HepG2 (cell line): ENCODE results near the gene SLC6A4. TPM values are rescaled to one million over a fixed set of nuclear protein-coding genes. Genes with fewer than 3 reads are reported as not detected.
A peak's percentile ranks its signal among the peaks of the same experiment; 100 is the strongest.

Source experiments
- ATAC-seq: fragments of 200-7000 bp; cut with Tn5 transposase; 3 replicates; pipeline ENCODE4 v1.9.1; 2020; ENCODE audit warnings: mild to moderate bottlenecking, moderate library complexity
- BruUV-seq: library from RNA; stranded (reverse); fragments of 400-500 nt; replicated peaks from 2 replicates; lab custom pipeline; 2021; lab: Mats Ljungman, UMichigan
- CTCF ChIA-PET: fragments of 300-600 bp; formaldehyde crosslinking; extraction: SDS; loops from one replicate; lab custom pipeline; 2021; ENCODE audit warnings: low total read pairs, inconsistent platforms, low intra/inter-chr PET ratio; lab: Yijun Ruan, JAX
- POLR2A ChIA-PET: fragments of 350-600 bp; sonication (Branson Sonifier 250); formaldehyde crosslinking; loops from one replicate; lab custom pipeline; 2020; ENCODE audit warnings: antibody characterized with exemption, inconsistent platforms; lab: Yijun Ruan, JAX
- DNase-seq: peaks from one replicate; pipeline ENCODE4 v3.0.0-alpha.2; 2015; ENCODE audit warnings: low spot score
- FAIRE-seq: peaks from 3 replicates; lab custom pipeline; 2011; peaks lifted over from hg19 to GRCh38; lab: Jason Lieb, UNC
- H2AFZ ChIP-seq: one replicate; pipeline ENCODE4 v1.6.1; 2011; ENCODE audit warnings: low read length, inconsistent platforms
- H3K27ac ChIP-seq: fragments of 300-600 bp; 3 replicates; pipeline ENCODE4 v1.8.0; 2011; ENCODE audit warnings: mixed run types, mild to moderate bottlenecking, mixed read lengths, low read length, inconsistent platforms; ENCODE audit not compliant: insufficient read depth; ENCODE audit errors: extremely low read length
- H3K27me3 ChIP-seq, 2 experiments: fragments of 200-600 bp in 1 of 2; 2 replicates in 1 of 2; 3 replicates in 1 of 2; pipeline versions ENCODE4 v1.6.0 to v1.8.0; 2011; ENCODE audit warnings: low read length in 2 of 2, mild to moderate bottlenecking in 2 of 2, moderate library complexity in 2 of 2, inconsistent platforms in 1 of 2; ENCODE audit not compliant: insufficient read depth in 2 of 2, control insufficient read depth in 1 of 2
- H3K36me3 ChIP-seq, 2 experiments: fragments of 200-600 bp in 1 of 2; replicated peaks in 1 of 2; 2 replicates in 1 of 2; 3 replicates in 1 of 2; pipeline versions ENCODE4 v1.5.1 to v1.8.0; 2011; ENCODE audit warnings: low read length in 2 of 2, inconsistent platforms in 1 of 2; ENCODE audit not compliant: insufficient read depth in 2 of 2, control insufficient read depth in 1 of 2
- H3K4me1 ChIP-seq: 2 replicates; pipeline ENCODE4 v1.5.1; 2012; ENCODE audit warnings: low read length, inconsistent platforms; ENCODE audit not compliant: insufficient read depth
- H3K4me2 ChIP-seq: 2 replicates; pipeline ENCODE4 v1.6.0; 2011; ENCODE audit warnings: low read depth, low read length, inconsistent platforms
- H3K4me3 ChIP-seq, 3 experiments: fragments of 200-600 bp in 1 of 3; sonication (generic), shearing (Covaris generic) in 1 of 3; replicated peaks in 1 of 3; 2 replicates each; pipeline ENCODE4 v1.5.1; 2011 to 2016; ENCODE audit warnings: low read length in 3 of 3, inconsistent platforms in 2 of 3, low read depth in 2 of 3, mild to moderate bottlenecking in 2 of 3, control low read depth in 1 of 3, mixed read lengths in 1 of 3; ENCODE audit not compliant: insufficient read depth in 1 of 3
- H3K79me2 ChIP-seq: one replicate; pipeline ENCODE4 v1.6.1; 2011; ENCODE audit warnings: low read length, inconsistent platforms; ENCODE audit not compliant: insufficient read depth
- H3K9ac ChIP-seq: 2 replicates; pipeline ENCODE4 v1.6.0; 2011; ENCODE audit warnings: mild to moderate bottlenecking, low read depth, low read length, inconsistent platforms; ENCODE audit not compliant: insufficient read depth
- H3K9me3 ChIP-seq: 2 replicates; pipeline ENCODE4 v1.5.1; 2012; ENCODE audit warnings: mild to moderate bottlenecking, low read length
- H4K20me1 ChIP-seq: 2 replicates; pipeline ENCODE4 v1.6.0; 2011; ENCODE audit warnings: inconsistent platforms, mild to moderate bottlenecking, low read length, moderate library complexity; ENCODE audit not compliant: insufficient read depth
- AFF4 ChIP-seq: sonication (generic); formaldehyde crosslinking; IDR thresholded peaks from 2 replicates; pipeline ENCODE4 v1.4.0; 2020; ENCODE audit warnings: missing genetic modification reagents
- ATM ChIP-seq: fragments of 450-650 bp; IDR thresholded peaks from 2 replicates; pipeline ENCODE4 v1.7.1; 2017; ENCODE audit warnings: mild to moderate bottlenecking, borderline replicate concordance
- CBFB ChIP-seq: sonication (generic); formaldehyde crosslinking; IDR thresholded peaks from 2 replicates; pipeline ENCODE4 v1.4.0; 2020; ENCODE audit warnings: missing genetic modification reagents
- DDIT3 ChIP-seq: sonication (generic); formaldehyde crosslinking; IDR thresholded peaks from 2 replicates; pipeline ENCODE4 v1.4.0; 2020; ENCODE audit warnings: mild to moderate bottlenecking, missing genetic modification reagents
- FOXA3 ChIP-seq: IDR thresholded peaks from 2 replicates; pipeline ENCODE4 v1.6.1; 2016; ENCODE audit warnings: missing genetic modification reagents, missing compliant biosample characterization
- GATAD2A ChIP-seq: IDR thresholded peaks from 2 replicates; pipeline ENCODE4 v1.6.1; 2016
- ISL2 ChIP-seq: sonication (generic); formaldehyde crosslinking; IDR thresholded peaks from 2 replicates; pipeline ENCODE4 v1.5.0; 2020; ENCODE audit warnings: missing genetic modification reagents
- SIX4 ChIP-seq: sonication (generic); formaldehyde crosslinking; IDR thresholded peaks from 2 replicates; pipeline ENCODE4 v1.4.0; 2020; ENCODE audit warnings: missing genetic modification reagents
- SMAD9 ChIP-seq: sonication (generic); formaldehyde crosslinking; IDR thresholded peaks from 2 replicates; pipeline ENCODE4 v1.5.1; 2020; ENCODE audit warnings: mild to moderate bottlenecking, missing genetic modification reagents
- SOX13 ChIP-seq, 3 experiments: fragments of 450-650 bp in 1 of 3; sonication (generic) in 1 of 3; formaldehyde crosslinking in 1 of 3; IDR thresholded peaks in 2 of 3; conservative IDR thresholded peaks in 1 of 3; 2 replicates each; pipeline versions ENCODE4 v1.5.0 to v1.6.1; 2016 to 2020; ENCODE audit warnings: antibody characterized with exemption in 1 of 3, mild to moderate bottlenecking in 1 of 3, missing compliant biosample characterization in 1 of 3, missing genetic modification reagents in 1 of 3, moderate library complexity in 1 of 3
- SRSF9 ChIP-seq: fragments of 200-400 bp; formaldehyde crosslinking; IDR thresholded peaks from 2 replicates; pipeline ENCODE4 v1.6.1; 2018; ENCODE audit warnings: borderline replicate concordance, mild to moderate bottlenecking, low read depth, low read length; ENCODE audit not compliant: insufficient read depth, poor library complexity, severe bottlenecking
- TEAD2 ChIP-seq: sonication (generic); formaldehyde crosslinking; IDR thresholded peaks from 2 replicates; pipeline ENCODE4 v1.9.0; 2021; ENCODE audit warnings: missing genetic modification reagents
- ZMYM2 ChIP-seq: sonication (generic); formaldehyde crosslinking; IDR thresholded peaks from 2 replicates; pipeline ENCODE4 v1.8.0; 2022; ENCODE audit warnings: mild to moderate bottlenecking, missing genetic modification reagents
- ZNF550 ChIP-seq: sonication (generic); formaldehyde crosslinking; IDR thresholded peaks from 2 replicates; pipeline ENCODE4 v1.4.0; 2020; ENCODE audit warnings: mild to moderate bottlenecking, missing genetic modification reagents, borderline replicate concordance
- ZNF567 ChIP-seq: sonication (generic); formaldehyde crosslinking; IDR thresholded peaks from 2 replicates; pipeline ENCODE4 v1.8.1; 2023; ENCODE audit warnings: mild to moderate bottlenecking, missing genetic modification reagents, borderline replicate concordance
- ZNF878 ChIP-seq: sonication (generic); formaldehyde crosslinking; IDR thresholded peaks from 2 replicates; pipeline ENCODE4 v1.8.1; 2023; ENCODE audit warnings: mild to moderate bottlenecking, missing genetic modification reagents, moderate library complexity
- WGBS: methylation state at CpG from one replicate; pipeline ENCODE4 v1.1.6; 2017; ENCODE audit warnings: low lambda C conversion rate; 5-methylcytosine and 5-hydroxymethylcytosine counted together
- in situ Hi-C: cut with HindIII; loops from 2 replicates; pipeline ENCODE4 v1.10.0; 2017; ENCODE audit warnings: low pct_unique_long_range_greater_than_20kb; ENCODE audit not compliant: extremely low pct_ligation_motif_present
- intact Hi-C: fragments of 100-400 bp; cut with micrococcal nuclease; formaldehyde crosslinking; loops from one replicate; pipeline ENCODE4 v1.10.0; 2022; ENCODE audit not compliant: unreplicated experiment
- polyA plus RNA-seq, 8 experiments: library from polyadenylated mRNA; depleted of rRNA in 3 of 8; stranded (reverse) in 7 of 8; unstranded in 1 of 8; fragments of >200 nt; fragmentation: Illumina TruSeq in 4 of 8; extraction: Trizol in 4 of 8; gene quantifications; 2 replicates each; pipeline versions ENCODE4 v1.2.1 to v1.2.3, GENCODE V29; 2011 to 2016; ENCODE audit warnings: low read depth in 4 of 8, missing spikeins in 1 of 8, mixed read lengths in 1 of 8; ENCODE audit not compliant: insufficient read depth in 1 of 8
- total RNA-seq, 5 experiments: library from RNA; depleted of rRNA; stranded (reverse); fragments of >200 nt; fragmentation: Illumina TruSeq; extraction: Trizol; gene quantifications; 2 replicates each; pipeline ENCODE4 v1.2.3, GENCODE V29; 2016; ENCODE audit warnings: low read depth in 1 of 5
- TF ChIP-seq, protein P1 (sequence below): sonication (generic); formaldehyde crosslinking; IDR thresholded peaks from 2 replicates; pipeline ENCODE4 v1.4.0; 2020; ENCODE audit warnings: mild to moderate bottlenecking, missing genetic modification reagents

Gene SLC6A4
- total and polyA plus RNA-seq, 2 of the 13 experiments (the other 11 are each of a cell fraction or from before 2014, with no cell fraction given), result 7.6 to 20.3 TPM

DNA sequence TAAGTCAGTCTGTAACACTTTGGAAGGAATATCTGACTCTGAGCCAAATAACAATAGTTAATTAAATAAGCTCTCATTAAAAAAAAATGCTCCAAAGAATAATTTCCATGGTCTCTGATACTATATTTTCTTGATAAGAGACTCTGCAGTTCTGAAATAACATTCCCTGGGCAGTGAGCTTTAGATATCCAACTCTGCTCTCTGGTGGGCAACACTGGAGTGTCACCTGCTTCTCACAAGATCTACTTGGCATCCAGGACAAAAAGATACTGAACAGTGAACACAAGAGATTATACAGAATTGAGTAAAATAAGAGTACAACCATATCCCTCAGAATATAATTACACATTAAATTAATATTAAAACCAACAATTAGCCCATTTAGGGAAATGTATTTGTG lies 42.5 kb upstream of the SLC6A4 start (continued):
- TF ChIP-seq, protein P1, sequence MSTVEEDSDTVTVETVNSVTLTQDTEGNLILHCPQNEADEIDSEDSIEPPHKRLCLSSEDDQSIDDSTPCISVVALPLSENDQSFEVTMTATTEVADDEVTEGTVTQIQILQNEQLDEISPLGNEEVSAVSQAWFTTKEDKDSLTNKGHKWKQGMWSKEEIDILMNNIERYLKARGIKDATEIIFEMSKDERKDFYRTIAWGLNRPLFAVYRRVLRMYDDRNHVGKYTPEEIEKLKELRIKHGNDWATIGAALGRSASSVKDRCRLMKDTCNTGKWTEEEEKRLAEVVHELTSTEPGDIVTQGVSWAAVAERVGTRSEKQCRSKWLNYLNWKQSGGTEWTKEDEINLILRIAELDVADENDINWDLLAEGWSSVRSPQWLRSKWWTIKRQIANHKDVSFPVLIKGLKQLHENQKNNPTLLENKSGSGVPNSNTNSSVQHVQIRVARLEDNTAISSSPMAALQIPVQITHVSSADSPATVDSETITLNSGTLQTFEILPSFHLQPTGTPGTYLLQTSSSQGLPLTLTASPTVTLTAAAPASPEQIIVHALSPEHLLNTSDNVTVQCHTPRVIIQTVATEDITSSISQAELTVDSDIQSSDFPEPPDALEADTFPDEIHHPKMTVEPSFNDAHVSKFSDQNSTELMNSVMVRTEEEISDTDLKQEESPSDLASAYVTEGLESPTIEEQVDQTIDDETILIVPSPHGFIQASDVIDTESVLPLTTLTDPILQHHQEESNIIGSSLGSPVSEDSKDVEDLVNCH (CRISPR knock-in tag), result no peak
- TF ChIP-seq SIX4 (CRISPR knock-in tag), result no peak
- no peak for TF ChIP-seq SRSF9
- no peak for TF ChIP-seq ZMYM2 (CRISPR knock-in tag)
- TF ChIP-seq GATAD2A, result 0 out of 2 replicates have a peak, but pooled peaks have one; percentile 17
- TF ChIP-seq ZNF878 (CRISPR knock-in tag), result no peak
- no peak for TF ChIP-seq CBFB (CRISPR knock-in tag)
- no peak for TF ChIP-seq ATM
- no peak for TF ChIP-seq TEAD2 (CRISPR knock-in tag)
- no peak for TF ChIP-seq ZNF567 (CRISPR knock-in tag)
- no peak for TF ChIP-seq ISL2 (CRISPR knock-in tag)

GRCh38 chr17:30275911-30276310 lies 40.4 kb upstream of the SLC6A4 start:
- H3K79me2 ChIP-seq, result no peaks in the 10 kb centered on the region
- H3K9ac ChIP-seq, result no peak overlapping the region
- H3K27me3 ChIP-seq, result no peaks in the 10 kb centered on the region
- peaks cover 5 to 50% of the 10 kb centered on the region in 2 experiments for H3K36me3 ChIP-seq
- intact Hi-C loops (loop anchor here (5.0 kb wide), 1 partner anchor 61 kb away; no protein-coding TSS in a partner anchor), in situ Hi-C loops (loop anchor here (5.0 kb wide), 1 partner anchor 149 kb away; no protein-coding TSS in a partner anchor)
- CTCF ChIA-PET, result no interaction called here
- no peak for TF ChIP-seq SMAD9 (CRISPR knock-in tag)
- no peak for TF ChIP-seq DDIT3 (CRISPR knock-in tag)
- TF ChIP-seq ZNF550 (CRISPR knock-in tag), result no peak
- TF ChIP-seq FOXA3 (CRISPR knock-in tag), result no peak
- TF ChIP-seq SOX13 (IDR thresholded peaks at IDR 0.05), result no peak
- TF ChIP-seq SOX13 (CRISPR knock-in tag; conservative IDR thresholded peaks at IDR 0.05 in 1 of 2, IDR thresholded peaks at IDR 0.05 in 1 of 2), result no peak
- no peak for TF ChIP-seq AFF4 (CRISPR knock-in tag)
- WGBS, result 97% methylated on average over 2 of the region's 2 CpGs
- no peaks in the 10 kb centered on the region for H3K9me3 ChIP-seq
- H3K4me3 ChIP-seq, result no peak overlapping the region
- ATAC-seq, result no peak
- H3K27ac ChIP-seq, result no peak overlapping the region
- H2AFZ ChIP-seq, result no peak overlapping the region
- DNase-seq, result no peak
- FAIRE-seq, result no peak
- BruUV-seq, result no TSS peak
- no peak overlapping the region for H3K4me2 ChIP-seq
- no peaks in the 10 kb centered on the region for H4K20me1 ChIP-seq
- no peaks in the 10 kb centered on the region for H3K4me1 ChIP-seq
- POLR2A ChIA-PET, result no interaction called here
